ENCODE data around the gene ECD. TPM values are rescaled to one million over a fixed set of nuclear protein-coding genes. Genes with fewer than 3 reads are reported as not detected.

The ECD gene
- total RNA-seq, 2 experiments from 2014 or later = 27.1 to 28.5 TPM

DNA sequence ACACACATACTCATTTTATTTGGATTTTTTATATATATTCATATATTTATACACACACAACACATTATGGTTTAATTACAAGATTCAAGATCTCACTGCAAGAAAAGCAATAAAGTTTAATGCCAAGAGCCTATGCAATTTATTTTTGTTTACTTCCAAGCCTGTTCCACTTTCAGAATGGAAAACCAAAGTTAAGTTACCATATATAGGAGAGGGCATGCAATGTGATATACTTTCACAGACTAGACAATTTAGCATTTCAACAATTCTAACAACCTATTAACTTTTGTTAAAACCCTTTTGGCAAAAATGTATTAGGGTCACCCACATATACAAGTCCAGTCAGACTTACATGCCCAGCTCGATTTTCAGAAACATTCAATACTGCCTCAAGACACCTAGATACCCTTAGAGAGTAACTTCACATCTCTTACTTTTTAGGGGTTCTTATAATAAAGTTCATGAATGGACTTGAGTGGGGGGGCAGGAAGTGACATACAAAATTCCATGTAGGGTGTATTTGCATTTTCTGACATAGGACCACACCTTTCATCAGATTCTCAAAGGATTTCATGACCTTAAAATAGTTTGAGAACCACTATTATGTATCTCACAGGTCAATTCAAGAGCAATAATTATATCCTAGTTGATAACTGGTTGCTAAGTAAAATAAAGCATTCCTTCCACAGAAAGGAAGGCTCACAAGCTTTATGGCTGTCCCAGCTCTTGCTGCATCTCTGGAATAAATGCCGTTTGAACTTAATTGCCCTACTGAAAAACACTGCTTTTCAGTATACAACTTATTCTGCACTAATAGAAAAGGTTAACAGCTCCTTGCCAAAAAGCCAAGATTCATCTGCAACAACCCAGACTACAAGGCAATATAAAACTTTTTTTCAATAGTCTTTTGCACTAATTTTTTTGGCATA is 73.6 kb downstream of the ECD start:
- Mint-ChIP-seq H3K4me3 (peak overlapping the region; percentile 92), H3K36me3 (ENCODE audit: low read depth) (peaks cover 7% of the 10 kb centered on the region), H3K27me3 (no peaks in the 10 kb centered on the region), H3K4me1 (peaks cover 29% of the 10 kb centered on the region), H3K9me3 (no peaks in the 10 kb centered on the region), H3K27ac (no peak overlapping the region)
- DNase-seq = no peak
- CTCF ChIA-PET = interaction anchor here (0.6 to 4.9 kb wide), 6 partner anchors 18 to 103 kb away, joined by 3 to 59 read pairs (median 22); partner anchors contain the start of genes ECD and FAM149B1
- POLR2A ChIA-PET = interaction anchor here (1.3 to 3.8 kb wide), 4 partner anchors 16 to 74 kb away, joined by 3 to 35 read pairs (median 16); partner anchors contain the start of genes ECD, FAM149B1 and NUDT13

DNA sequence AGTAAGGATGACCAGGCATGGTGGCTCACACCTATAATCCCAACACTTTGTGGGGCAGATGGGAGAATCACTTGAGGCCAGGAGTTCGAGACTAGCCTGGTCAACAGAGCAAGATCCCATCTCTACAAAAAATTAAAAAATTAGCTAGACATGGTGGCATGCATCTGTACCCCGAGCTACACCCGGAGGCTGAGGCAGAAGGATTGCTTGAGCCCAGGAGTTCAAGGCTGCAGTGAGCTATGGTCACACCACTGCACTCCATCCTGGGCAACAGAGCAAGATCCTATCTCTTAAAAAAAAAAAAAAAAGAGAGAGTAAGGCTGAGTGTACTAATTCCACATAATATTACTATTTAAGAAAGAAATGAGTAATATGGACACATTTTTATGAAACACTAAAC is 75.0 kb downstream of the ECD start:
- CTCF ChIA-PET = interaction anchor here (0.7 to 4.9 kb wide), 2 partner anchors 37 to 66 kb away, joined by 3 to 59 read pairs; no protein-coding TSS in a partner anchor
- peaks cover 7% of the 10 kb centered on the region for H3K36me3 Mint-ChIP-seq (ENCODE audit: low read depth)

DNA sequence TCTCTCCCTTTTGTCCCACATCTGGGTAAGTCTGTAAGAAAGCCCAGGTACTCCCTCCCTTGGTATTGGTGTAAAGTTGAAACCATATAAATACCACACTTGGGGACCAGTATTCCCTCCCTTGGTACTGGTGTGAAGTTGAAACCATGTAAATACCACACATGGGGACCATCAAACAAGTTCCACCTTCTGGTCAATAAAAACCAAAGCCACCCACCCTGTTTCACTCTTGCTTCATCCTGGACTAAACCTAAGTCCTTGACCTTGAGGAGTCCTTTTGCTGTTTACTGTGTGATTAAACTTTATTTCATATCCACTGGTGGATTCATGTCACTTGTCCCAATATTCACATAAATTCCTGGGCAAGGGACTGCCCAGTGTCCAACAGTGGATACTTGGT is 79.5 kb downstream of the ECD start:
- no peak overlapping the region for H3K27ac Mint-ChIP-seq
- ChIA-PET POLR2A (interaction anchor here (1.5 kb wide), 1 partner anchor 159 kb away, joined by 4 read pairs; the partner anchor contains the start of gene DNAJC9), CTCF (no interaction called here)

More for the DNA sequence above, 75.0 kb downstream of the ECD start:
- no peak for DNase-seq
- Mint-ChIP-seq H3K27ac (no peak overlapping the region), H3K9me3 (no peaks in the 10 kb centered on the region), H3K4me3 (no peak overlapping the region), H3K4me1 (peaks cover 33% of the 10 kb centered on the region), H3K27me3 (no peaks in the 10 kb centered on the region)
- POLR2A ChIA-PET = interaction anchor here (1.1 kb wide), 1 partner anchor 13 kb away, joined by 3 read pairs; no protein-coding TSS in a partner anchor

DNA sequence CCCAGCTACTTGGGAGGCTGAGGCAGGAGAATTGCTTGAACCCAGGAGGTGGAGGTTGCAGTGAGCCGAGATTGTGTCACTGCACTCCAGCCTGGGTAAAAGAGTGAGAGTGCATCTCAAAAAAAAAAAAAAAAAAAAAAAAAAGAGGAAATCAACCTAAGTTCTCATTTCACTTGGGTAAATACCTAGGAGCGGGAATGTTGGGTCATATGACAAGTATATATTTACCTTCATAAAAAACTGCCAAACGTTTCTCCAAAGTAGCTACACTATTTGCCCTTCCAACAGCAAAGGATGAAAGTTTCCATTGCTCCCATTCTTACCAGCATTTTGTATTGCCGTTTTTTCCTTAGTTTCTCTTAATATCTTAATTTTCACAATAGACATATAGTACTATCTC is 81.0 kb downstream of the ECD start:
- Mint-ChIP-seq H3K4me1 (peaks cover 5% of the 10 kb centered on the region), H3K27ac (no peak overlapping the region), H3K27me3 (no peaks in the 10 kb centered on the region), H3K4me3 (no peak overlapping the region), H3K36me3 (ENCODE audit: low read depth) (peaks cover 6% of the 10 kb centered on the region), H3K9me3 (no peaks in the 10 kb centered on the region)
- no peak for DNase-seq
- ChIA-PET CTCF (no interaction called here), POLR2A (no interaction called here)

More for the DNA sequence above, 79.5 kb downstream of the ECD start:
- Mint-ChIP-seq H3K4me3 (no peak overlapping the region), H3K9me3 (no peaks in the 10 kb centered on the region), H3K27me3 (no peaks in the 10 kb centered on the region), H3K36me3 (ENCODE audit: low read depth) (peaks cover 7% of the 10 kb centered on the region), H3K4me1 (peaks cover 10% of the 10 kb centered on the region)
- DNase-seq = no peak

DNA sequence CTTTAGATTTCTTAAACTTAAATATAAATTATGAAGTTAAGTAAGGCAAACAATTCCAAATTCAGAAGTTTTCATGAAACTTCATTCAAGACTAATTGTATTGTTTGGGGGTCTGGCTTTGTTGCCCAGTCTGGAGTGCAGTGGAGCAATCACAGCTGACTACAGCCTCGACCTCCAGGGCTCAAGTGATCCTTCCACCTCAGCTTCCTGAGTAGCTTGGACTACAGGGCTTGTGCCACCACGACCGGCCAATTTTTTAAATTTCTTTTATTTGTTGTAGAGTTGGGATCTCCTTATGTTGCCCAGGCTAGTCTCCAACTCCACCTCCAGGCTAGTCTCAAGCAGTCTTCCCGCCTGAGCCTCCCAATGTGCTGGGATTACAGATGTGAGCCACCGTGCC is 83.6 kb downstream of the ECD start:
- no peak overlapping the region for H3K27ac Mint-ChIP-seq
- H3K27me3 Mint-ChIP-seq = no peaks in the 10 kb centered on the region
- no peak for DNase-seq
- H3K4me1 Mint-ChIP-seq = peaks cover 6% of the 10 kb centered on the region
- H3K36me3 Mint-ChIP-seq (ENCODE audit: low read depth) = peaks cover 10% of the 10 kb centered on the region
- POLR2A ChIA-PET = interaction anchor here (1.7 kb wide), 1 partner anchor 12 kb away, joined by 5 read pairs; no protein-coding TSS in a partner anchor
- CTCF ChIA-PET = interaction anchor here (0.9 to 1.8 kb wide), 3 partner anchors 11 to 23 kb away, joined by 3 to 7 read pairs (median 4); partner anchors contain the start of gene P4HA1
- no peaks in the 10 kb centered on the region for H3K9me3 Mint-ChIP-seq
- H3K4me3 Mint-ChIP-seq = no peak overlapping the region

Other genes with a start within 250 kb of the ECD start
- not detected for gene PLA2G12B, start 213.2 kb downstream of the ECD start, total RNA-seq
- 10 to 100 TPM; 48.1 to 49.2 TPM for gene P4HA1, start 71.1 kb downstream of the ECD start, total RNA-seq
- gene NUDT13, start 57.6 kb downstream of the ECD start, total RNA-seq = 1 to 10 TPM; 1.5 to 1.6 TPM
- 10 to 100 TPM; 15.7 to 17.4 TPM for gene FAM149B1, start 111 bp upstream of the ECD start, total RNA-seq
- 10 to 100 TPM; 46.9 to 49.6 TPM for gene DNAJC9, start 79.2 kb upstream of the ECD start, total RNA-seq
- 10 to 100 TPM; 77.5 to 80.8 TPM for gene MRPS16, start 84.6 kb upstream of the ECD start, total RNA-seq
- gene CFAP70, start 190.9 kb upstream of the ECD start, total RNA-seq = under 1 TPM; 0.28 to 0.70 TPM
- gene ANXA7, start 246.1 kb upstream of the ECD start, total RNA-seq = 100 to 1,000 TPM in 1 of 2 experiments, 10 to 100 TPM in 1; 98.7 to 107 TPM

All from activated CD4-positive, alpha-beta memory T cell treated with anti-CD3 and anti-CD28 coated beads, Interleukin-2, amount 10 ng/mL, durations not matched to agents 7 days and 5 days (primary cell).